GM12878 (cell line): ENCODE results near the gene CACNA1D. TPM values are rescaled to one million over a fixed set of nuclear protein-coding genes. Genes with fewer than 3 reads are reported as not detected.

ENCODE experiments used
- ATAC-seq: fragments of 200-7000 bp; cut with Tn5 transposase; 3 replicates; pipeline ENCODE4 v1.9.1; 2020; ENCODE audit warnings: mild to moderate bottlenecking, moderate library complexity
- BruUV-seq: library from RNA; stranded (reverse); fragments of 400-500 nt; replicated peaks from 2 replicates; lab custom pipeline; 2021; lab: Mats Ljungman, UMichigan
- CTCF ChIA-PET: fragments of 300-600 bp; sonication (Branson Sonifier 250); formaldehyde crosslinking; extraction: SDS; loops from one replicate; lab custom pipeline; 2021; ENCODE audit warnings: inconsistent platforms; lab: Yijun Ruan, JAX
- POLR2A ChIA-PET: fragments of 350-600 bp; formaldehyde crosslinking; extraction: SDS; loops from one replicate; lab custom pipeline; 2021; ENCODE audit warnings: inconsistent platforms; lab: Charles Lee
- RAD21 ChIA-PET: fragments of 300-600 bp; sonication (Branson Sonifier 250); formaldehyde crosslinking; loops from one replicate; lab custom pipeline; 2023; ENCODE audit warnings: antibody characterized with exemption; ENCODE audit not compliant: unreplicated experiment; lab: Charles Lee
- SMC1A ChIA-PET: fragments of 300-600 bp; sonication (Branson Sonifier 250); formaldehyde crosslinking; loops from one replicate; lab custom pipeline; 2023; ENCODE audit not compliant: unreplicated experiment, uncharacterized antibody; lab: Charles Lee
- DNase-seq: peaks from one replicate; pipeline ENCODE4 v3.0.0-alpha.2; 2011; ENCODE audit warnings: low read depth, low spot score
- FAIRE-seq: peaks from 3 replicates; lab custom pipeline; 2011; peaks lifted over from hg19 to GRCh38; lab: Jason Lieb, UNC
- H2AFZ ChIP-seq: 2 replicates; pipeline ENCODE4 v1.6.0; 2011; ENCODE audit warnings: low read depth, low read length, control low read depth; ENCODE audit not compliant: control insufficient read depth
- H3K27ac ChIP-seq: 2 replicates; pipeline ENCODE4 v1.5.1; 2011; ENCODE audit warnings: control low read depth; ENCODE audit not compliant: control insufficient read depth, insufficient read depth
- H3K27me3 ChIP-seq, 2 experiments: replicated peaks in 1 of 2; 2 replicates each; pipeline versions ENCODE4 v1.6.0 to v1.6.1; 2011; ENCODE audit warnings: low read length in 1 of 2; ENCODE audit not compliant: control insufficient read depth in 2 of 2, insufficient read depth in 2 of 2
- H3K36me3 ChIP-seq, 2 experiments: 2 replicates each; pipeline ENCODE4 v1.5.1; 2011; ENCODE audit warnings: low read length in 1 of 2; ENCODE audit not compliant: control insufficient read depth in 2 of 2, insufficient read depth in 2 of 2
- H3K4me1 ChIP-seq: 2 replicates; pipeline ENCODE4 v1.6.1; 2011; ENCODE audit warnings: mild to moderate bottlenecking, low read length, moderate library complexity, mixed read lengths; ENCODE audit not compliant: control insufficient read depth, insufficient read depth
- H3K4me2 ChIP-seq: 2 replicates; pipeline ENCODE4 v1.6.0; 2011; ENCODE audit warnings: control low read depth; ENCODE audit not compliant: control insufficient read depth, insufficient read depth
- H3K4me3 ChIP-seq: fragments of 200-600 bp; sonication (generic); 2 replicates; pipeline ENCODE4 v1.5.1; 2016
- H3K79me2 ChIP-seq: 2 replicates; pipeline ENCODE4 v1.6.0; 2011; ENCODE audit warnings: low read length; ENCODE audit not compliant: control insufficient read depth, insufficient read depth
- H3K9ac ChIP-seq: 2 replicates; pipeline ENCODE4 v1.8.0; 2011; ENCODE audit warnings: low read length, control low read depth, mixed read lengths; ENCODE audit not compliant: control insufficient read depth, insufficient read depth
- H3K9me3 ChIP-seq: replicated peaks from 3 replicates; pipeline ENCODE4 v1.5.1; 2011; ENCODE audit warnings: mild to moderate bottlenecking, low read length; ENCODE audit not compliant: control insufficient read depth, insufficient read depth
- H4K20me1 ChIP-seq: 2 replicates; pipeline ENCODE4 v1.6.0; 2011; ENCODE audit not compliant: control insufficient read depth, insufficient read depth
- CHD2 ChIP-seq: IDR thresholded peaks from 2 replicates; pipeline ENCODE4 v1.6.1; 2011; ENCODE audit warnings: low read depth, low read length, improper control_type of control experiment, borderline replicate concordance
- CREM ChIP-seq: IDR thresholded peaks from 2 replicates; pipeline ENCODE4 v1.6.1; 2014; ENCODE audit warnings: antibody characterized with exemption, low read depth
- HCFC1 ChIP-seq: fragments of 150-350 bp; IDR thresholded peaks from 2 replicates; pipeline ENCODE4 v1.6.1; 2014; ENCODE audit warnings: low read length
- IKZF2 ChIP-seq, 2 experiments: fragments of 450-650 bp; IDR thresholded peaks; 2 replicates each; pipeline ENCODE4 v1.6.1; 2017; ENCODE audit warnings: mild to moderate bottlenecking in 2 of 2, moderate library complexity in 2 of 2
- NFYA ChIP-seq: IDR thresholded peaks from 2 replicates; pipeline ENCODE4 v1.6.1; 2011; ENCODE audit warnings: low read depth, mild to moderate bottlenecking, low read length, improper control_type of control experiment, borderline replicate concordance
- NFYB ChIP-seq: IDR thresholded peaks from 2 replicates; pipeline ENCODE4 v1.6.1; 2011; ENCODE audit warnings: low read depth, mild to moderate bottlenecking, low read length, improper control_type of control experiment, moderate library complexity; ENCODE audit not compliant: insufficient read depth
- PAX5 ChIP-seq: IDR thresholded peaks from 2 replicates; pipeline ENCODE4 v1.6.1; 2011; ENCODE audit warnings: low read depth, low read length, borderline replicate concordance
- RFX5 ChIP-seq: IDR thresholded peaks from 2 replicates; pipeline ENCODE4 v1.6.1; 2011; ENCODE audit warnings: low read depth, low read length, improper control_type of control experiment
- SUPT20H ChIP-seq: IDR thresholded peaks from 2 replicates; pipeline ENCODE4 v1.6.1; 2011; ENCODE audit warnings: low read depth, mild to moderate bottlenecking, low read length, moderate library complexity, borderline replicate concordance; ENCODE audit not compliant: control insufficient read depth
- WRNIP1 ChIP-seq: IDR thresholded peaks from 2 replicates; pipeline ENCODE4 v1.6.1; 2011; ENCODE audit warnings: low read depth, low read length, improper control_type of control experiment, borderline replicate concordance
- WGBS: methylation state at CpG from one replicate; pipeline ENCODE4 v1.1.6; 2016; ENCODE audit warnings: low lambda C conversion rate; ENCODE audit not compliant: insufficient replicate concordance, insufficient coverage; ENCODE audit errors: missing lambda C conversion rate; 5-methylcytosine and 5-hydroxymethylcytosine counted together
- in situ Hi-C: fragments of 300-500 bp; cut with MboI; formaldehyde crosslinking; loops from 9 replicates; pipeline ENCODE4 v1.14.3; 2018; ENCODE audit warnings: mixed read lengths
- intact Hi-C: fragments of 100-400 bp; cut with micrococcal nuclease; formaldehyde crosslinking; loops from one replicate; pipeline ENCODE4 v1.14.2; 2022; ENCODE audit not compliant: unreplicated experiment
- polyA plus RNA-seq, 11 experiments: library from polyadenylated mRNA; depleted of rRNA in 4 of 11; unstranded in 6 of 11; stranded (reverse) in 5 of 11; fragments of >200 nt; fragmentation: Nextera tagmentation in 4 of 11; fragmentation: Illumina TruSeq in 1 of 11; extraction: Ambion mirVana in 4 of 11; extraction: Trizol in 1 of 11; gene quantifications; 1 replicate in 1 of 11; 2 replicates in 10 of 11; pipeline versions ENCODE4 v1.2.1 to v1.2.3, GENCODE V29; 2011 to 2016; ENCODE audit warnings: inconsistent platforms in 2 of 11, missing spikeins in 2 of 11, low read depth in 1 of 11
- total RNA-seq, 4 experiments: library from RNA; depleted of rRNA in 3 of 4; stranded (reverse); fragments of >200 nt in 3 of 4; fragmentation: Illumina TruSeq in 1 of 4; extraction: Trizol in 1 of 4; gene quantifications; 2 replicates each; pipeline versions ENCODE4 v1.2.1 to v1.2.3, GENCODE V29; 2013 to 2021
- TF ChIP-seq, protein P1 (sequence below): fragments of 450-650 bp; IDR thresholded peaks from 2 replicates; pipeline ENCODE4 v1.6.1; 2017; ENCODE audit warnings: antibody characterized with exemption, mild to moderate bottlenecking, moderate library complexity
- TF ChIP-seq, protein P2 (sequence below): fragments of 450-650 bp; IDR thresholded peaks from 2 replicates; pipeline ENCODE4 v1.6.1; 2017; ENCODE audit warnings: mild to moderate bottlenecking, moderate library complexity

Gene CACNA1D
- total and polyA plus RNA-seq, 10 of the 15 experiments (the other 5 are each of a cell fraction or from before 2014, with no cell fraction given): 0.21 to 24.4 (median 1.6) TPM

DNA sequence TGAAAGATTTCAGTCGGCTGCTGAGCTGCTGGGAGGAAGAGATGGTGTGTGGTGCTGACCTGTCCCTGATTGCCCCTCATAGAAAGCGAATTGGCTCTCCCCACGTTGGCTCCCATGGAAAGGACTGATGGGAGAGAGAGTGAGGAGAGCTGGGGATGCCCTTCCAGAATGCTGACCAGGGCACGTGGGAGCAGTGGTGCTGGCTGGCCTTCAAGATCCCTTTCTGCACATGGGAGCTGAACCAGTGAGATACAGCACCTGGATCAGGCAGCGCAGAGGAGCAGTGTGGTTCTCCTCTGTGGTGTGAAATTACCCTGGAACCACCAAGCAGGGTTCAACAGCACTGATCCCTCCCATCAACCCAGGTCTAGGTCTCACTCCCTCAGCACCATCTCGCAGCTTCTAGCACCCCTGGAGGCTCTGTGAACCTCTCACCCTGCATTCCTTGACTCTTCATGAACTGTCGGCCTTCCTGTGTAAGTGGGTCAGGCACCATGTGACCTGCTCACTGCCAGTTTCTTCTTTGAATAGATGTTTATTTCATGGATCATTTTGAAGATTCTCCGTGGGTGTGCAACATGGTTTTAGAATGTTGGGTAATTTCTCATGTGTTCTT is 55.7 kb downstream of the CACNA1D start (continued):
- TF ChIP-seq, protein P1, sequence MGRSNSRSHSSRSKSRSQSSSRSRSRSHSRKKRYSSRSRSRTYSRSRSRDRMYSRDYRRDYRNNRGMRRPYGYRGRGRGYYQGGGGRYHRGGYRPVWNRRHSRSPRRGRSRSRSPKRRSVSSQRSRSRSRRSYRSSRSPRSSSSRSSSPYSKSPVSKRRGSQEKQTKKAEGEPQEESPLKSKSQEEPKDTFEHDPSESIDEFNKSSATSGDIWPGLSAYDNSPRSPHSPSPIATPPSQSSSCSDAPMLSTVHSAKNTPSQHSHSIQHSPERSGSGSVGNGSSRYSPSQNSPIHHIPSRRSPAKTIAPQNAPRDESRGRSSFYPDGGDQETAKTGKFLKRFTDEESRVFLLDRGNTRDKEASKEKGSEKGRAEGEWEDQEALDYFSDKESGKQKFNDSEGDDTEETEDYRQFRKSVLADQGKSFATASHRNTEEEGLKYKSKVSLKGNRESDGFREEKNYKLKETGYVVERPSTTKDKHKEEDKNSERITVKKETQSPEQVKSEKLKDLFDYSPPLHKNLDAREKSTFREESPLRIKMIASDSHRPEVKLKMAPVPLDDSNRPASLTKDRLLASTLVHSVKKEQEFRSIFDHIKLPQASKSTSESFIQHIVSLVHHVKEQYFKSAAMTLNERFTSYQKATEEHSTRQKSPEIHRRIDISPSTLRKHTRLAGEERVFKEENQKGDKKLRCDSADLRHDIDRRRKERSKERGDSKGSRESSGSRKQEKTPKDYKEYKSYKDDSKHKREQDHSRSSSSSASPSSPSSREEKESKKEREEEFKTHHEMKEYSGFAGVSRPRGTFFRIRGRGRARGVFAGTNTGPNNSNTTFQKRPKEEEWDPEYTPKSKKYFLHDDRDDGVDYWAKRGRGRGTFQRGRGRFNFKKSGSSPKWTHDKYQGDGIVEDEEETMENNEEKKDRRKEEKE: no peak
- TF ChIP-seq, all 136 proteins: peak for 0

DNA sequence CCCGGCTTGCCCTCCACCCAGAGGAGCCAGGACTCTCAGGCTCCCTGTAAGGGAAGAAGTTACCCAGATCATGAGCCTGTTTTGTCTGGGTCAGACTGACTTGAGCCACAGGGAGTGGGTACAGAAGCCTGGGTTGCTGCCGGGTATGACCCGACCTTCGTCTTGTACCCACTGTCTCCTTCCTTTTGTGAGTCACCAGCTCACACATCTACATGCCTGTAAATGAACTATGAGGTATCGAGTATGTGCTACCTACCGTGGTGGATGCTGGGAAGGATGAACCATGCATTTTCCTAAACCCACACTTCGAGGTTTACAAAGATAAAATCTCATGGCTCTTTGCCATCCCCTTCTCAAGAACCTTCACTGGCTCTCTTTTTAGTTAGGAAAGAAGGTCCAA is 56.9 kb downstream of the CACNA1D start:
- intact Hi-C loops (no loop called here), in situ Hi-C loops (no loop called here)
- POLR2A ChIA-PET: no interaction called here
- 68% methylated on average over 7 of the region's 7 CpGs for WGBS
- Histone ChIP-seq H4K20me1 (no peaks in the 10 kb centered on the region), H3K36me3 (no peaks in the 10 kb centered on the region), H3K9ac (no peak overlapping the region), H3K27ac (no peak overlapping the region), H3K4me2 (no peak overlapping the region), H3K9me3 (no peaks in the 10 kb centered on the region), H2AFZ (no peak overlapping the region), H3K4me3 (no peak overlapping the region), H3K4me1 (peaks cover 13% of the 10 kb centered on the region), H3K79me2 (no peaks in the 10 kb centered on the region), H3K27me3 (no peaks in the 10 kb centered on the region)
- ATAC-seq: no peak
- BruUV-seq: no TSS peak
- no peak for FAIRE-seq
- RAD21 ChIA-PET: no interaction called here
- no peak for DNase-seq
- SMC1A ChIA-PET: no interaction called here
- CTCF ChIA-PET: interaction anchor here (1.4 kb wide), 1 partner anchor 159 kb away, joined by 3 read pairs; no protein-coding TSS in a partner anchor
- TF ChIP-seq NFYA: no peak
- TF ChIP-seq SUPT20H: no peak
- TF ChIP-seq, protein P1: no peak
- no peak for TF ChIP-seq WRNIP1
- TF ChIP-seq, protein P2, sequence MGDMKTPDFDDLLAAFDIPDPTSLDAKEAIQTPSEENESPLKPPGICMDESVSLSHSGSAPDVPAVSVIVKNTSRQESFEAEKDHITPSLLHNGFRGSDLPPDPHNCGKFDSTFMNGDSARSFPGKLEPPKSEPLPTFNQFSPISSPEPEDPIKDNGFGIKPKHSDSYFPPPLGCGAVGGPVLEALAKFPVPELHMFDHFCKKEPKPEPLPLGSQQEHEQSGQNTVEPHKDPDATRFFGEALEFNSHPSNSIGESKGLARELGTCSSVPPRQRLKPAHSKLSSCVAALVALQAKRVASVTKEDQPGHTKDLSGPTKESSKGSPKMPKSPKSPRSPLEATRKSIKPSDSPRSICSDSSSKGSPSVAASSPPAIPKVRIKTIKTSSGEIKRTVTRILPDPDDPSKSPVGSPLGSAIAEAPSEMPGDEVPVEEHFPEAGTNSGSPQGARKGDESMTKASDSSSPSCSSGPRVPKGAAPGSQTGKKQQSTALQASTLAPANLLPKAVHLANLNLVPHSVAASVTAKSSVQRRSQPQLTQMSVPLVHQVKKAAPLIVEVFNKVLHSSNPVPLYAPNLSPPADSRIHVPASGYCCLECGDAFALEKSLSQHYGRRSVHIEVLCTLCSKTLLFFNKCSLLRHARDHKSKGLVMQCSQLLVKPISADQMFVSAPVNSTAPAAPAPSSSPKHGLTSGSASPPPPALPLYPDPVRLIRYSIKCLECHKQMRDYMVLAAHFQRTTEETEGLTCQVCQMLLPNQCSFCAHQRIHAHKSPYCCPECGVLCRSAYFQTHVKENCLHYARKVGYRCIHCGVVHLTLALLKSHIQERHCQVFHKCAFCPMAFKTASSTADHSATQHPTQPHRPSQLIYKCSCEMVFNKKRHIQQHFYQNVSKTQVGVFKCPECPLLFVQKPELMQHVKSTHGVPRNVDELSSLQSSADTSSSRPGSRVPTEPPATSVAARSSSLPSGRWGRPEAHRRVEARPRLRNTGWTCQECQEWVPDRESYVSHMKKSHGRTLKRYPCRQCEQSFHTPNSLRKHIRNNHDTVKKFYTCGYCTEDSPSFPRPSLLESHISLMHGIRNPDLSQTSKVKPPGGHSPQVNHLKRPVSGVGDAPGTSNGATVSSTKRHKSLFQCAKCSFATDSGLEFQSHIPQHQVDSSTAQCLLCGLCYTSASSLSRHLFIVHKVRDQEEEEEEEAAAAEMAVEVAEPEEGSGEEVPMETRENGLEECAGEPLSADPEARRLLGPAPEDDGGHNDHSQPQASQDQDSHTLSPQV: no peak
- TF ChIP-seq PAX5: no peak
- no peak for TF ChIP-seq CREM
- TF ChIP-seq HCFC1: no peak
- TF ChIP-seq RFX5: no peak
- no peak for TF ChIP-seq CHD2
- TF ChIP-seq IKZF2 (IDR thresholded peaks at IDR 0.05): no peak
- no peak for TF ChIP-seq NFYB
